ENCODE results near the gene PELI1. TPM values are rescaled to one million over a fixed set of nuclear protein-coding genes. Genes with fewer than 3 reads are reported as not detected.

The PELI1 gene
- total and polyA plus RNA-seq, 10 donors, result 14.5 to 70.1 (median 55.7) TPM

DNA sequence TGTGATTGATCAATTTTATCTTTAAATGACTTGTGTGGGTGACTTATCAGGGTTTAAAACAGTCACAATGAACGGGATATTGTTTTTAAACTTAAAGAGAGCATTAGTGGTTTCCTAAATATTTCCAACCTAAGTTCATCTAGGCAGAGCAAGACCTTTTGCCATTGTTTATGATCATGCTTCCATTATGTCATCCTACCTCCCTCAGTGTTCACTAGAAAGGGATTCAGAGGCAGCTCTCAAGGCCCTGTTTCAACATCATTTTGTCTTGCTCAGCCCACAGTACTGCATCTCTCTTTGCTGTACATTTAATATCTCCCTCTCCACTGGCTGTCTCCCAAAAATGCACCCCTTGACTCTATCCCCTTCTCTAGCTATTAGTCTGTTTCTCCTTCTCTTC lies 21.5 kb upstream of the PELI1 start:
- TF ChIP-seq, protein P1, sequence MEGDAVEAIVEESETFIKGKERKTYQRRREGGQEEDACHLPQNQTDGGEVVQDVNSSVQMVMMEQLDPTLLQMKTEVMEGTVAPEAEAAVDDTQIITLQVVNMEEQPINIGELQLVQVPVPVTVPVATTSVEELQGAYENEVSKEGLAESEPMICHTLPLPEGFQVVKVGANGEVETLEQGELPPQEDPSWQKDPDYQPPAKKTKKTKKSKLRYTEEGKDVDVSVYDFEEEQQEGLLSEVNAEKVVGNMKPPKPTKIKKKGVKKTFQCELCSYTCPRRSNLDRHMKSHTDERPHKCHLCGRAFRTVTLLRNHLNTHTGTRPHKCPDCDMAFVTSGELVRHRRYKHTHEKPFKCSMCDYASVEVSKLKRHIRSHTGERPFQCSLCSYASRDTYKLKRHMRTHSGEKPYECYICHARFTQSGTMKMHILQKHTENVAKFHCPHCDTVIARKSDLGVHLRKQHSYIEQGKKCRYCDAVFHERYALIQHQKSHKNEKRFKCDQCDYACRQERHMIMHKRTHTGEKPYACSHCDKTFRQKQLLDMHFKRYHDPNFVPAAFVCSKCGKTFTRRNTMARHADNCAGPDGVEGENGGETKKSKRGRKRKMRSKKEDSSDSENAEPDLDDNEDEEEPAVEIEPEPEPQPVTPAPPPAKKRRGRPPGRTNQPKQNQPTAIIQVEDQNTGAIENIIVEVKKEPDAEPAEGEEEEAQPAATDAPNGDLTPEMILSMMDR (IDR thresholded peaks at IDR 0.05 in 8 of 11, conservative IDR thresholded peaks at IDR 0.05 in 3 of 11), result no peak
- TF ChIP-seq POLR2A (IDR thresholded peaks at IDR 0.05) (no peak), POLR2AphosphoS5 (IDR thresholded peaks at IDR 0.05) (no peak)
- Histone ChIP-seq H3K4me1 (peaks cover 0 to 8% (median 0%) of the 10 kb centered on the region in 6 donors), H3K36me3 (no peaks in the 10 kb centered on the region), H3K27me3 (replicated peaks in 1 of 7) (no peaks in the 10 kb centered on the region), H3K9me3 (no peaks in the 10 kb centered on the region), H3K4me3 (no peak overlapping the region), H3K27ac (no peak overlapping the region)
- intact Hi-C loops (cut with DNase I; ENCODE audit: low total_unique reads), result no loop called here
- DNase-seq, result no peak
- 70 to 97% (median 86%) methylated on average over 1 of the region's 1 CpG for WGBS, 5 donors

DNA sequence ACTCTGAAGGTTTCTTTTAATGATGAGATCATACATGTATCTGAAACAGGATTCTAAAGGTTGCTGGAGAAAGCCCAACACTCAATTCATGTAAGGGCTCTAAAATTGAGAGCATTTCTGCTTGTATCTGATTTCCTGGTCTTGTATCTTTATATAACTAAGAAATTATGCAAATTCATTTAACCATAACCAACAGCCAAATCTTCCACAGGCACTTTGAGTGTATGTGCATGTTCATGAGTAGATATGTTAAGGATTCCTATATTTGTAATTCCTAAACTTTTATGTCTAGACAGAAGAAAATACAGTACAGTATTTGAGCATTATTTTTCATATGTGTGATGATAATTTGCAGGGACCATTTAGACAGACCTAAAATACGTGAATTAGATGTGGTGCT lies 20.4 kb upstream of the PELI1 start:
- no peak for TF ChIP-seq POLR2A (IDR thresholded peaks at IDR 0.05)
- no peak for TF ChIP-seq POLR2AphosphoS5 (IDR thresholded peaks at IDR 0.05)
- TF ChIP-seq, protein P1 (IDR thresholded peaks at IDR 0.05 in 8 of 11, conservative IDR thresholded peaks at IDR 0.05 in 3 of 11), result no peak
- no peaks in the 10 kb centered on the region for H3K9me3 ChIP-seq
- intact Hi-C loops (cut with DNase I; ENCODE audit: low total_unique reads), result no loop called here
- H3K36me3 ChIP-seq, result no peaks in the 10 kb centered on the region
- H3K27ac ChIP-seq, result no peak overlapping the region
- H3K4me1 ChIP-seq, result peaks cover 0 to 8% (median 0%) of the 10 kb centered on the region in 6 donors
- no peak for DNase-seq
- no peaks in the 10 kb centered on the region for H3K27me3 ChIP-seq (replicated peaks in 1 of 7)
- no peak overlapping the region for H3K4me3 ChIP-seq
- 89 to 98% (median 92%) methylated on average over 1 of the region's 1 CpG for WGBS, 5 donors

DNA sequence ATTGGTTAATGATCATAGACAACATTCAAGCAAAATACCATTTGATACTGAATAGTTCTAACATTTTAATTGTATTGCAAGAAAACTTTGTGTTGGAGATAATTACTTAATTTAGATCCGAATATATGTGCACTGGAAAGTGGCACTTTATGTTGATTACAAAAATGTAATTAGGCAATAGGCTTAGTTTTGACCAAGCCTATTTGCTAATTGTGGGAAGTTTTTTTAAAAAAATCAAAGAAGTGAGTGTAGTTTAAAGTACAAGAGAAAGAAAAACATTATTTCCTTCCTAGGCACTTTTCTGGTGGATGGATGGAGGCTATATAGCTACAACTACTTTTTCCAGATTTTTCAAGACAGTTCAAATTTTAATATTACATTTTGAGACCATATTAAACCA lies 18.3 kb upstream of the PELI1 start:
- H3K4me1 ChIP-seq, result no peaks in the 10 kb centered on the region
- no peaks in the 10 kb centered on the region for H3K27me3 ChIP-seq (replicated peaks in 1 of 7)
- no peak overlapping the region for H3K27ac ChIP-seq
- TF ChIP-seq, protein P1 (IDR thresholded peaks at IDR 0.05 in 8 of 11, conservative IDR thresholded peaks at IDR 0.05 in 3 of 11), result no peak
- TF ChIP-seq POLR2A (IDR thresholded peaks at IDR 0.05) (no peak), POLR2AphosphoS5 (IDR thresholded peaks at IDR 0.05) (no peak)
- no peaks in the 10 kb centered on the region for H3K9me3 ChIP-seq
- H3K36me3 ChIP-seq, result no peaks in the 10 kb centered on the region
- 50 to 90% (median 73%) methylated on average over 1 of the region's 1 CpG for WGBS, 5 donors
- intact Hi-C loops (cut with DNase I; ENCODE audit: low total_unique reads), result no loop called here
- DNase-seq, result no peak
- no peak overlapping the region for H3K4me3 ChIP-seq

DNA sequence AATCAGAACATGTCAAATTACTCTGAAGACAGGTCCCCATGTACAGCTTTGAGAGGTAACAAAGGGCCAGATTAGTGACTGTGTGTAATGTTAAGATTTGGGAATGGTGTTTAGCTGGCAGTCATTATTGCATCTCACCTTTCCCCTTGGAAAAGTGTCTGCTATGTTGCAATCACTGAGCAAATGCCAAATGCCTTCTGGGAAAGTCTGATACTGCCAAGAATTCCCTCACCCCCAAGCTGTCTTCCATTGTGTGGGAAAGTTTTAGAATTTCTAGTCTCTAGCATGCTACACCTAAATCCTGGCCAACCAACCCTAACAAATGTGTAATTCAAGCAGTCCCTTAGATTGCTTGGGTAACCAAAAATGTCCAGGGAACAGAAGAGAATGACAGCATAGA lies 13.6 kb upstream of the PELI1 start:
- TF ChIP-seq POLR2A (IDR thresholded peaks at IDR 0.05) (no peak), POLR2AphosphoS5 (IDR thresholded peaks at IDR 0.05) (no peak)
- TF ChIP-seq, protein P1 (IDR thresholded peaks at IDR 0.05 in 8 of 11, conservative IDR thresholded peaks at IDR 0.05 in 3 of 11), result no peak
- Histone ChIP-seq H3K27ac (no peak overlapping the region), H3K4me1 (no peaks in the 10 kb centered on the region), H3K27me3 (replicated peaks in 1 of 7) (no peaks in the 10 kb centered on the region), H3K9me3 (no peaks in the 10 kb centered on the region), H3K4me3 (no peak overlapping the region), H3K36me3 (no peaks in the 10 kb centered on the region)
- no peak for DNase-seq
- intact Hi-C loops (cut with DNase I; ENCODE audit: low total_unique reads), result no loop called here

Data from spleen (tissue), 11 donors.